GM20431 (cell line): ENCODE measurements around the gene ATP7A.
"Not testable (repeated sequence)": the region's sequence is repeated elsewhere in the genome, so short reads cannot be mapped to it uniquely, and the experiment has no call there.

Experiments used
- in situ Hi-C: fragments of 300-500 bp; cut with MseI, MboI; formaldehyde crosslinking; loops from one replicate; pipeline ENCODE4 v1.15.0; 2020; ENCODE audit warnings: low sequenced_read_pairs; ENCODE audit not compliant: unreplicated experiment

The ATP7A gene

DNA sequence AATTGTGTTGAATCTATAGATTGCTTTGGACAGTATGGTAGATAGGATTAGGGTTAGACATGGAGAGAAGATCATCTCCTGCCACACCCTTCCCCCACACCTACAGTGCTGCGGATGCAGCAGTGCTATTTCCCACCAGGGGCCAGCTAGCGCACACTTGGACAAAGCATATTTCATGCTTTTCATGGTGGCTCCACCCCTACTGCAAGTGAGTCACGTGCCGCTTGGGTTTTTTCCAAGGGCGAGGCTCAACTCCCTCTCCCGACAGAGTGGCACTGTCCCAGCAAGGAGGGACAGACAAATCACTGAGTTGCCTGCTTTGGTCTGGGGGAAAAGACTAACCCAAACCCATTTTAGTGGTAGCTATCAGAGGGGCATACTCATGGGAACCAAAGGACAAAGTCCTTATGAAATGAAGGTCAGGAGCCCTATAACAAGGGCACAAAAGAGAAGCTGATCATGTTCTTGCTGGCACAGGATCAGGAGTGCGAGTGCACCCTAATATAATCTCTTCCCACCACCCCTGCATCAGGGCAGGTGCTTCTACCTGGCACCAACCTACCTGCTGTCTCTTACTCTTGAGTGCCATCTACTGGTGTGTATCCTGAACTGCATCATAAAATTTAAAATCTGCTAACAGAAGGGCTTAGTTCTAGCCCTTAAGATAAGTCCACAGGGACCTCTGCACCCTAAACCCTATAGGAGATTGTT, 114.0 kb downstream of the ATP7A start:
- in situ Hi-C loops: no loop called here

DNA sequence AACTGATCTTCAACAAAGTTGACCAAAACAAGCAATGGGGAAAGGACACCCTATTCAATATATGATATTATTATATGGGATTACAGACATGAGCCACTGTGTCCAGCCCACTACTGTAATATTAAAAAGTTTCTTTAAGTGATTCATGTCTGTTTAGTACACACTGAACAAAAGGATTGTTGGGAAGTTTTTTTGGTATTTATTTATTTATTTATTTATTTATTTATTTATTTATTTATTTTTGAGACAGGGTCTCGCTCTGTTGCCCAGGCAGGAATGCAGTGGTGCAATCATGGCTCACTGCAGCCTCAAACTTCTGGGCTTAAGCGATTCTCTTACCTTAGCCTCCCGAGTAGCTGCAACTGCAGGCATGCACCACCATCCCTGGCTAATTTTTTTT, 117.3 kb downstream of the ATP7A start:
- in situ Hi-C loops: no loop called here

DNA sequence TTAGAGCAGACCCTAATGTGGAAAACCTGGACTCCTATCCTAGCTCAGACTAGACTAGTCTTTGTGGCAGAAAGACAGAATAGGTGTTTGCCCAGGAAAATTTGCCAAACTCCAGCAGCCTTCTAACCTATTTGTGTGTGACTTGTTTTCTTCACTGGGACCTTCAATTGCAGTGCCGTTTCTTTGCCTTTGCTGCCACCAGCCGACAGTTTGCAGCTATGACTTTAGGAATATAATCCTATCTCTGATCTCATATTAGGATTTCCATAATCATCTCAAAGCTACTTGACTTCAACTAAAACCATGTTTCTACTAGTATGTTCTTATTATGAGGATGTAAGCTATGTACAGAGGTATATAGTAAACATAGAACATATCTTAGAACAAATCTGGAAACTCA, 119.2 kb downstream of the ATP7A start:
- in situ Hi-C loops: no loop called here

DNA sequence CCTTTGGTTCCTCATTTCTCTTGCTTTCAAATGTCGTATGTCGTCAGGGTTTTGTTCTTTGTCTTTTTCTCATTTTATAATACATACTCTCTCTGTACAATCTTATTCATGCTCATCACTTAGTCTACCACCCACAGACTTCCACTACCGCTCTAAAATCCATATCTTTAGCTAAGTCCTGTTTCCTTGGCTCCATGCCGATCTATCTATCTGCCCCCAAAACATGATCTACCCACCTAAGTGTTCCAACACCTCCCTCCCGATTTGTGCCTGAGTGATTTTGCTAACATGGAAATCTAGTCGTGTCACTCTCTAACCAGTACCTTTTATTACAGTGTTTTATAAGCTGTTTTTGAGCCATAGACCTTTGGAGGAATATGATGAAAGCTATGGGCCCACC, 124.6 kb downstream of the ATP7A start:
- in situ Hi-C loops: no loop called here

DNA sequence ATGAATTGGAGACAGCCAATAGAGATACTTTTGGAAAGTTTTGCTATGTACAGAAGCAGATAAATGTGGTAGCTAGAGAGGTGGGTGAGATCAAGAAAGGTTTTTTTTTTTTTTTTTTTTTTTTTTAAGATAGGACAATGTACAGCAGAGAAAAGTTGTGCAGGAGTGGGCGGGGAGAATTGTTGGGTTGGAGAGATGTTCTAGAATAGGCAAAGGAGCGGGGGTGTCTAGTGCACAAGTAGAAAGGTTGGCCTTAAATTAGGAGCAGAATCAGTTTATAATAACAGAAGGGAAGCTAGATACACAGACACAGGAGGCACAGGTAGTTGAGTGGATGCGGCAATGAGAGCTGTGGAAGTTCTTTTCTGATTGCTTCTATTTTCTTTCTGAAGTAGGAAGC, 127.4 kb downstream of the ATP7A start:
- in situ Hi-C loops: no loop called here

DNA sequence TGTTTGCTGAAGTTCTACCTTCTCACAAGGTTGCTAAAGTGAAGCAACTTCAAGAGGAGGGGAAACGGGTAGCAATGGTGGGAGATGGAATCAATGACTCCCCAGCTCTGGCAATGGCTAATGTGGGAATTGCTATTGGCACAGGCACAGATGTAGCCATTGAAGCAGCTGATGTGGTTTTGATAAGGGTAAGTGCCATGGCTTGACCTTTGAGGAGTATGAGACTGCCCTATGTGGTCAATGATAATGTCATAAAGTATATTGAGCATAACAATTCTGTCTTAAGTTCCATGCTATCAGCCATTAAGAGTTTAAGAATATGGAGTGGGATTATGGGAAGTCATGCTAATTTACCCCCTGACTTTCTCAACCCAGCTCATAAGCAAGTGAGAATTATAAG, 132.1 kb downstream of the ATP7A start:
- in situ Hi-C loops: no loop called here

DNA sequence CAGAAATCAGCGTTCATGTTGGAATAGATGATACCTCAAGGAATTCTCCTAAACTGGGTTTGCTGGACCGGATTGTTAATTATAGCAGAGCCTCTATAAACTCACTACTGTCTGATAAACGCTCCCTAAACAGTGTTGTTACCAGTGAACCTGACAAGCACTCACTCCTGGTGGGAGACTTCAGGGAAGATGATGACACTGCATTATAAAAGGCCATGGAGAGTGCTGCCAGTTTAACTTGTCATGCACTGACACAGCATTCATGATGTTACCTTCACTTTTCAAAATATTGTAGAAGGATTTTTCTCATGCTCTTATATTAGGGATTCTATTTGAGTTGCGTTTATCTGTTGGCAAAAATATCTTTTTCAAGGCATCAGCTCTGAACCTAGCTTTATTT, 135.9 kb downstream of the ATP7A start:
- in situ Hi-C loops: no loop called here

DNA sequence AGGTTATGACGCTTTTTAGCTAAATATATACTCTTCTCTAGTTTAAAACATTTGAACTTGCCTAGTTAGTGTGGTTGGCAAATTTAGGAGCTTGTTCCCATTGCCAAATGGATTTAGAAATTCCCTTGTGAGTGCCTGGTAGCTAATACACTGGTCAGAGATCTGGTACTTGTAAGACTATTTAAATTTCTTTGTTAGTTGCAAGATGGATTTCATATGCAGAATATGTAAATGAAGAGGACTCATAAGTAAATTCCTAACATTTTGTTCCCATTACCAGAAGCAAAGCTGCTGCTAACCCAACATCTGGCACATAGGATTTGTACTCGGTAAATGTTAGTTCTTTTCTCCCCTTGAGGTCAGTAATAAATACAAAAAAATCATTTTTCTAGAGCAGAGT, 137.6 kb downstream of the ATP7A start:
- in situ Hi-C loops: no loop called here

DNA sequence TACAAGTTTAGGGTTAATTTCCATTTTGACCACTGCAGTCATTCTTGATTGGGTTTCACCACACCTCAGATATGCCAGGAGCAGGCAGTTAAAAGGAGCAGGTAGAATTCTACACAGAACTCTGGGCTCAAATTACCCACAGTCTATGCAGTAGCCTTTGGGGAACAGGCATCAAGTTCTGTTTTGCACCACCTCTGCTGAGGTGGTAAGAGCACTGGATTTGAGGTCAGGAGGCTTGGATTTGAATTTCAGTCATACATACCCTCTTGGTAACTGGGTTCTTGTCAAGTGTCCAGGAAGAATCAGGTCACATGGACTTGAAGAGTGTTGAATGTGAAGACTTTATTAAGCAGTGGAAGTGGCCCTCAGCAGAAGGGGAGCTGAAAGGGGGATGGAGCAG, 153.2 kb downstream of the ATP7A start:
- in situ Hi-C loops: no loop called here

DNA sequence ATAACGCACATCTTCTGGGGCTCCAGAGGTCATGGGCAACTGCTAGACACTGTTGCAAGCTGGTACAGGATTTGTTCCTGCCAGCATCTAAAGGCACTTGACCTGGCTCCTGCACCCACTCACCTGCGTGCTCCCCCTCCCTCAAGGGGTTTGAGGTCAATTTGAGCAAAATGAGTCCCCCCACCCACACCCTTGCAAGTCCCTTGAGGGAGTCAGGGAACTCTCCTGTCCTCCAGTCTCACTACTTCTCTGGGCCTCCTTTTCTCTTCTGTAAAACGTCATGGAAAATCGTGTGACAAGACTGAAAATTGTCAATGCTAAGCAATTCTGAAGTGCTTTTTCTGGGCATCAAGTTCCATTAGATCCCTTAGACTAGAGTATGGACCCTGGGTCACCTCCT, 153.7 kb downstream of the ATP7A start:
- in situ Hi-C loops: no loop called here

DNA sequence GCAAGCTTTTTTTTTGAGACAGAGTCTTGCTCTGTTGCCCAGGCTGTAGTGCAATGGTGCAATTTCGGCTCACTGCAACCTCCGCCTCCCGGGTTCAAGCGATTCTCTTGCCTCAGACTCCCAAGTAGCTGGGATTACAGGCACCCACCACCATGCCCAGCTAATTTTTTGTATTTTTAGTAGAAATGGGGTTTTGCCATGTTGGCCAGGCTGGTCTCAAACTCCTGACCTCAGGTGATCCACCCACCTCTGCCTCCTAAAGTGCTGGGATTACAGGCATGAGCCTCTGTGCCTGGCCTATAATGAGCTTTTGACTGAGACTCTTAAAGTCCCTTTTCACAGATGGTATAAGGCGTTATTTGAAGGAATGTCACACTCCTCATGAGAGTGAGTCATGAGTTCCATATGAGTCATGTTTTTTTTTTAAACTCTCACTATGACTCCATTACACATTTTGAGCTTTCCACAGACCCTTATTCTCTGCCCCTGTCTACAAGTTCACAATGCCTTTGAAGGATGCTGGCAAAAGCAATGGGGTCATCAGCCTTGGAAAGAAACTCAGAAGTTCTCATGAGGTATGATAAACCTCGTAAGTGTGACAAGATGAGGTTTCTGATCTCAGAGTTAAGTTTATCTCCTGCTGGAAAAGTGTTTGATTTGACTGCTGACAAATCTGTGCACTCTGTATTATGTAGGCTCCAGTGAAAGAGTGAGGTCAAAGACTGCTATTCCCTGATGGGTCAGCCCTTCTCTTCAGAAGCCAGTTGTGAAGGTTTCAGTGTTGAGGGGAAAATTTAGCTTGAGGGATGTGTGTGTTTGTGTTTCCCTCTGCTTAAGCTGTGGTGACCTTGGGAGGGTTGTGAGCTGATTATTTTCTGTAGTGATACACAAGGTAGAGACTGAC, 154.5 kb downstream of the ATP7A start:
- in situ Hi-C loops: not testable (repeated sequence)

DNA sequence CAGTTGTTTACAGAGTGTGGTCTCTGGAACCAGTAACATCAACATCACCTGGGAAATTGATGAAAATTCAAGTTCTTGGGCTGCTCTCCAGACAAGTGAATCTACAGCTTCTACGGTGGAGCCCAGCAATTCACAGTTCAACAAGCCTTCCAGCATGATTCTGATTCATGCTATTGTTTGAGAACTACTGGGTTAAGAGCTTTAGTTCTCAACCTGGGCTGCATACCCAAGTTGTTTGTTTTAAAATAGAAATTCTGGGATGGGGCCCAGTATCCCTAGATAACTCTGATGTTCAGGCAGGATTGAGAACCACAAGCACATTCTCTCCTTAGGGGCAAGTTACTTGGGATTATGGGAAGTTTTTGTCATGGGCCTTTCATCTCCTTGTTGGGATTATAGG, 155.6 kb downstream of the ATP7A start:
- in situ Hi-C loops: no loop called here

DNA sequence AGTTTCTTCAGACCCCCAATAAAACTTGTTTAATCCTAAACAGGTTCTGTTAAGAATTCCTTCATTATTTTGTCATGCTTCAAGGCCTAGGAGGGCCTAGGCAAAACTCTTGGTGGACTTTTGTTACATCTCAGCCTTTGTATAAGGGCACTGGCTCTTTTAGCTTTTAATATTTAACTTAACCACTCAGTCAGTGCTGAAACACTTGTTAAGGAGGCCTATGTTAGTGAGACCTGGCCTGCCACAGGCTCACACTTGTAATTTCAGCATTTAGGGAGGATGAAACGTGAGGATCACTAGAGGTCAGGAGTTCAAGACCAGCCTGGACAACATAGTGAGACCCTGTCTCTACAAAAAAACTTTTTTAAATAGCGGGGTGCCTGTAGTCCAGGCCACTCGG, 160.8 kb downstream of the ATP7A start:
- in situ Hi-C loops: no loop called here

DNA sequence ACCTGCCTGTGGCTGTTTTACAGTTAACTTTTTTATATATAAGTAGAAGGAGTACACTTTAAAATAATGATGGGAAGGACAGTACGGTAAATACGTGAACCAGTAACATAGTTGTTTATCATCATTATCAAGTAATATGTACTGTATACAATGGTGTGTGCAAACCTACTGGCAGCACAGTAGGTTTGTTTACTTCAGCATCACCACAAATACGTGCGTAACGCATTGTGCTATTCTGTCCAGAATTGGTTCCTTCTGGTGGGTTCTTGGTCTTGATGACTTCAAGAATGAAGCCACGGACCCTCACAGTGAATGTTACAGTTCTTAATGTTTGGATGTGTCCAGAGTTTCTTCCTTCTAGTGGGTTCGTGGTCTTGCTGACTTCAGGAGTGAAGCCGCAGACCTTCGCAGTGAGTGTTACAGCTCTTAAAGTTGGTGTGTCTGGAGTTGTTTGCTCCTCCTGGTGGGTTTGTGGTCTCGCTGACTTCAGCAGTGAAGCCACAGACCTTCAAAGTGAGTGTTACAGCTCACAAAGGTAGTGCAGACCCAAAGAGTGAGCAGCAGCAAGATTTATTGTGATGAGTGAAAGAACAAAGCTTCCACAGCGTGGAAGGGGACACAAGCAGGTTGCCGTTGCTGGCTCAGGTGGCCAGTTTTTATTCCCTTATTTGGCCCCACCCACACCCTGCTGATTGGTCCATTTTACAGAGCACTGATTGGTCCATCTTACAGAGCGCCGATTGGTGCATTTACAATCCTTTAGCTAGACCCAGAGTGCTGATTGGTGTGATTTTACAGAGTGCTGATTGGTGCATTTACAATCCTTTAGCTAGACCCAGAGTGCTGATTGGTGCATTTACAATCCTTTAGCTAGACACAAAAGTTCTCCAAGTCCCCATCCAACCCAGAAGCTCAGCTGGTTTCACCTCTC, 162.9 kb downstream of the ATP7A start:
- in situ Hi-C loops: not testable (repeated sequence)

DNA sequence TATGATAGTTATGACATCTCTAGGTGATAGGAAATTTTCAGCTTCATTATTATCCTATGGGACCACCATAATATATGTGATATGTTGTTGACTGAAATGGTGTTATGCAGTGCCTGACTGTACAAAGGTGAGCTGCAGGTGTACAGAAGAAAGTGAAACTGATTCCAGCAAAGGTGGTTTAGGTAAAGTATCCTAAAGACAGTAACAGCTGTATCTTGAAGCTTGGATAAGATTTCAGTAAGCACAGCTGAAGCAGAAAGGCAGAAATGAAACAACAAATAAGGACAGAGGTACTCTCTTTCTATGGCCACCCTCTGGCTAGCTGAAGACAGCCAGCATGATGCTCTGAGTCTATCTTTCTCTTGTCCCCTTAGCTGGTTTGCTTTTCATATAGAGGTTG, 163.6 kb downstream of the ATP7A start:
- in situ Hi-C loops: no loop called here

DNA sequence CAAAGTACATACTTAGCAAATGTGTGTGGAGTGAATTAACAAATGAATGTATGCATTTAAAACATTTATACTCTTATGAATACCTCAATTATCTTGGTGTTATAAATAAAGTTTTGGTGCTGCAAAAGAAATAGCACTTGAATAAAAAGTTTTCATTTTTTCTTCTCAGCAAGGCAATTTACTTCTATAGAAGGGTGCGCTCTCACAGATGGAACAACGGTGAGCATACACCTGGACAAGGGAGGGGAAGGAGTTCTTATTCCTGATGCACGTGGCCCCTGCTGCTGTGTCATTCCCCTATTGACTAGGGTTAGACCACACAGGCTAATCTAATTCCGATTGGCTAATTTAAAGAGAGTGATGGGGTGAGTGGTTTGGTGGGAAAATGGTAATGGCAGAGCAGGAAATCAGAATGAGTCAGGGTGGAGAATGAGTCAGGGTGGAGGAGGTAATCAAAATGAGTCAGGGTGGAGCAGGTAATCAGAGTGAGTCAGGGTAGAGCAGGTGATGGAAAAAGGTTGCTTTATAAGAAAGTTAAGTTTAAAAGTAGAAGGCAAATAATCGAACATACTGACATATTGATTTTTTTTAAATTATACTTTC, 165.4 kb downstream of the ATP7A start:
- in situ Hi-C loops: no loop called here

DNA sequence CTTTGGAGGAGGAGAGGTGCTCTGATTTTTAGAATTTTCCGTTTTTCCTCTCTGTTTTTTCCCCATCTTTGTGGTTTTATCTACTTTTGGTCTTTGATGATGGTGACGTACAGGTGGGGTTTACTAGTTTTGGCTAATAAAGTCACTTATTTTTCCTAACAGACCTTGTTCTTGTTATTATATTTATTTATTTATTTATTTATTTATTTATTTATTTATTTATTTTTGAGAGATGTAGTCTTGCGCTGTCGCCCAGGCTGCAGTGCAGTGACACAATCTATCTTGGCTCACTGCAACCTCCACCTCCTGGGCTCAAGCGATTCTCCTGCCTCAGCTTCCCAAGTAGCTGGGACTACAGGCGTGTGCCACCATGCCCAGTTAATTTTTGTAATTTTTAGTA, 170.9 kb downstream of the ATP7A start:
- in situ Hi-C loops: not testable (repeated sequence)

DNA sequence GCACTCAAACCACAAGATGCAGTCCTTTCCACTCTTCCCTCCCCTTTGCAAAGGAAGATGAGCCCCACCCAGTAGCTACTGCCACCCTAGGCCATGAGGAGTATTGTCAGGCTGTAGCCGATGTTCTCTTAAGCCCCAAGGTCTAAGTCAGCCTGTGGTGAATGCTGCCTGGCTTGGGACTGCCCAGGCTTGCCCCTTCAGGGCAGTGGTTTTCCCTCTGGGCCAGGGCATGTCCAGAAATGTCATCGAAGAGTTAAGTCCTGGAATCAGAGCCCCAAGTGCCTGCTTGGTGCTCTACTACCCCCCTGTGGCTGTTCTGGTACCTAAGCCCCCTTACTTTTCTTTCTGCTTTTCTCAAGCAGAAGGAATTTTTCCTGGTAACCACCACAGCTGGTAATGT, 181.8 kb downstream of the ATP7A start:
- in situ Hi-C loops: no loop called here

DNA sequence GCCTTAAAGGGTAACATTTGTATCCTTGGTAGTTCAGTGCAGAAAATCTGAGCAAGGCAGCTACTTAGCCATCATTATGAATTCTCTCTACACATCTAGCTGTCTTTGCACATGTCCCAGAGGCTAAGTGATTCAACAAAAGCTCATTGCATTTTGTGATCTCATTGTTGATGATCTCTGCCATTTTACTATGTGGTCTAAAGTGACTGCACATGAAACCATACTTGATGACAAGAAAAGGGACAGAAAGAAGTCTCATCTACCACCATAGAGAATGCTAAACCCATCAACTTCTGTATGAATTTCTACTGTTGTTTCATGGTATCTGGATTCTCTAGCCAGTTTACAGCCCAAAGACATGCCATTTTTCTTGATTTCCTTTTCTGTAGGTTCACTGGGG, 187.6 kb downstream of the ATP7A start:
- in situ Hi-C loops: no loop called here
